Endothelial cell of umbilical vein (primary cell): ENCODE data around the gene HEATR5B. TPM values are rescaled to one million over a fixed set of nuclear protein-coding genes. Genes with fewer than 3 reads are reported as not detected.

Source experiments
- BruUV-seq: library from RNA; stranded (reverse); fragments of 400-500 nt; replicated peaks from 2 replicates; lab custom pipeline; 2021; lab: Mats Ljungman, UMichigan
- CTCF ChIA-PET: fragments of 300-600, 350-600 bp; sonication (Branson Sonifier 250); formaldehyde crosslinking; loops from one replicate; lab custom pipeline; 2021; ENCODE audit warnings: antibody characterized with exemption, inconsistent platforms; lab: Charles Lee
- POLR2A ChIA-PET: fragments of 300-600, 350-600 bp; sonication (Branson Sonifier 250); formaldehyde crosslinking; loops from one replicate; lab custom pipeline; 2021; ENCODE audit warnings: antibody characterized with exemption, inconsistent platforms; lab: Charles Lee
- DNase-seq: peaks from one replicate; pipeline ENCODE4 v3.0.0-alpha.2; 2011; ENCODE audit warnings: low read depth, low spot score
- FAIRE-seq: peaks from 2 replicates; lab custom pipeline; 2011; peaks lifted over from hg19 to GRCh38; lab: Jason Lieb, UNC
- H2AFZ ChIP-seq: 2 replicates; pipeline ENCODE4 v1.6.0; 2012; ENCODE audit warnings: low read depth, low read length, control low read depth, inconsistent platforms
- H3K27ac ChIP-seq: 2 replicates; pipeline ENCODE4 v1.5.1; 2011; ENCODE audit warnings: low read depth, mild to moderate bottlenecking, control low read depth, low read length, moderate library complexity; ENCODE audit not compliant: insufficient read depth
- H3K27me3 ChIP-seq, 2 experiments: 2 replicates each; pipeline versions ENCODE4 v1.6.0 to v1.6.1; 2011; ENCODE audit warnings: low read length in 2 of 2, mixed read lengths in 1 of 2; ENCODE audit not compliant: control insufficient read depth in 2 of 2, insufficient read depth in 2 of 2
- H3K36me3 ChIP-seq, 2 experiments: 2 replicates in 1 of 2; 3 replicates in 1 of 2; pipeline ENCODE4 v1.5.1; 2011; ENCODE audit warnings: low read length in 2 of 2, mild to moderate bottlenecking in 1 of 2, moderate library complexity in 1 of 2; ENCODE audit not compliant: control insufficient read depth in 2 of 2, insufficient read depth in 2 of 2; ENCODE audit errors: extremely low read depth in 1 of 2
- H3K4me1 ChIP-seq: 3 replicates; pipeline ENCODE4 v1.5.1; 2011; ENCODE audit warnings: mild to moderate bottlenecking, low read length; ENCODE audit not compliant: control insufficient read depth, insufficient read depth; ENCODE audit errors: extremely low read depth
- H3K4me2 ChIP-seq: 2 replicates; pipeline ENCODE4 v1.6.1; 2011; ENCODE audit warnings: low read length, control low read depth, mixed read lengths; ENCODE audit not compliant: insufficient read depth
- H3K4me3 ChIP-seq, 3 experiments: fragments of 200-600 bp in 1 of 3; sonication (generic), shearing (Covaris generic) in 1 of 3; replicated peaks in 1 of 3; 2 replicates each; pipeline ENCODE4 v1.5.1; 2011 to 2016; ENCODE audit warnings: control low read depth in 3 of 3, low read length in 3 of 3, mild to moderate bottlenecking in 2 of 3, inconsistent platforms in 1 of 3, low read depth in 1 of 3, moderate library complexity in 1 of 3; ENCODE audit not compliant: insufficient read depth in 1 of 3
- H3K79me2 ChIP-seq: 2 replicates; pipeline ENCODE4 v1.6.0; 2012; ENCODE audit warnings: low read length, inconsistent platforms; ENCODE audit not compliant: control insufficient read depth, insufficient read depth
- H3K9ac ChIP-seq: replicated peaks from 2 replicates; pipeline ENCODE3; 2011; ENCODE audit warnings: low read length, control low read depth; ENCODE audit not compliant: insufficient read depth; ENCODE audit errors: extremely low read depth
- H3K9me1 ChIP-seq: replicated peaks from 3 replicates; pipeline ENCODE4 v1.6.0; 2011; ENCODE audit warnings: mild to moderate bottlenecking, low read length; ENCODE audit not compliant: control insufficient read depth, insufficient read depth; ENCODE audit errors: extremely low read depth
- H3K9me3 ChIP-seq: replicated peaks from 2 replicates; pipeline ENCODE4 v1.5.1; 2012; ENCODE audit warnings: low read length, inconsistent platforms; ENCODE audit not compliant: control insufficient read depth, insufficient read depth
- H4K20me1 ChIP-seq: replicated peaks from 2 replicates; pipeline ENCODE3; 2011; ENCODE audit warnings: mild to moderate bottlenecking, low read length; ENCODE audit not compliant: control insufficient read depth, insufficient read depth; ENCODE audit errors: extremely low read depth
- CTCF ChIP-seq, 2 donors: IDR thresholded peaks; 1 replicate in 1 of 2; 2 replicates in 1 of 2; pipeline ENCODE4 v1.5.1; 2011; ENCODE audit warnings: low read length in 2 of 2, mild to moderate bottlenecking in 2 of 2, moderate library complexity in 2 of 2, control low read depth in 1 of 2, inconsistent platforms in 1 of 2, low read depth in 1 of 2; ENCODE audit not compliant: insufficient read depth in 1 of 2; ENCODE audit errors: extremely low read depth in 1 of 2
- EZH2 ChIP-seq: IDR thresholded peaks from 2 replicates; pipeline ENCODE4 v1.6.1; 2012; ENCODE audit warnings: borderline replicate concordance, low read depth, mild to moderate bottlenecking, moderate library complexity, low read length, inconsistent platforms; ENCODE audit not compliant: severe bottlenecking
- FOS ChIP-seq: IDR thresholded peaks from 2 replicates; pipeline ENCODE4 v1.6.1; 2011; ENCODE audit warnings: mild to moderate bottlenecking, low read length, moderate library complexity, borderline replicate concordance; ENCODE audit not compliant: insufficient read depth
- GATA2 ChIP-seq: IDR thresholded peaks from 2 replicates; pipeline ENCODE4 v1.7.0; 2011; ENCODE audit warnings: low read depth, mild to moderate bottlenecking, moderate library complexity, mixed read lengths, low read length; ENCODE audit not compliant: insufficient read length, insufficient read depth
- JUN ChIP-seq: IDR thresholded peaks from 2 replicates; pipeline ENCODE4 v1.6.1; 2011; ENCODE audit warnings: borderline replicate concordance, low read depth; ENCODE audit not compliant: insufficient read length, insufficient read depth
- MYC ChIP-seq: IDR thresholded peaks from one replicate; pipeline ENCODE4 v1.6.1; 2011; ENCODE audit warnings: mild to moderate bottlenecking, low read depth, low read length
- POLR2A ChIP-seq: IDR thresholded peaks from 2 replicates; pipeline ENCODE4 v1.6.1; 2012; ENCODE audit warnings: low read depth, mild to moderate bottlenecking, control low read depth, low read length
- POLR2AphosphoS5 ChIP-seq: IDR thresholded peaks from 2 replicates; pipeline ENCODE4 v1.6.1; 2012; ENCODE audit warnings: low read depth, mild to moderate bottlenecking, control low read depth, low read length, moderate library complexity; ENCODE audit not compliant: insufficient read depth
- dilution Hi-C: fragments of 300-500 bp; cut with MboI; formaldehyde crosslinking; loops from one replicate; pipeline ENCODE4 v1.15.0; 2019; ENCODE audit warnings: low sequenced_read_pairs; ENCODE audit not compliant: extremely low pct_ligation_motif_present
- intact Hi-C: fragments of 100-400 bp; cut with micrococcal nuclease; formaldehyde crosslinking; loops from one replicate; pipeline ENCODE4 v1.10.0; 2022
- polyA plus RNA-seq, 4 experiments: library from polyadenylated mRNA; depleted of rRNA in 3 of 4; stranded (reverse) in 3 of 4; unstranded in 1 of 4; fragments of >200 nt; gene quantifications; 2 replicates each; pipeline versions ENCODE4 v1.2.1 to v1.2.3, GENCODE V29; 2011 to 2012; ENCODE audit warnings: missing spikeins in 1 of 4
- total RNA-seq: library from RNA; stranded (reverse); gene quantifications from 2 replicates; pipeline ENCODE4 v1.2.3, GENCODE V29; 2021
- TF ChIP-seq, protein P1 (sequence below): IDR thresholded peaks from 2 replicates; pipeline ENCODE4 v1.6.1; 2011; ENCODE audit not compliant: insufficient read depth, insufficient read length

The HEATR5B gene
- total and polyA plus RNA-seq, 2 donors (not counting 3 experiments of a cell fraction or from before 2014, with no cell fraction given), result 16.1 to 22.5 TPM

DNA sequence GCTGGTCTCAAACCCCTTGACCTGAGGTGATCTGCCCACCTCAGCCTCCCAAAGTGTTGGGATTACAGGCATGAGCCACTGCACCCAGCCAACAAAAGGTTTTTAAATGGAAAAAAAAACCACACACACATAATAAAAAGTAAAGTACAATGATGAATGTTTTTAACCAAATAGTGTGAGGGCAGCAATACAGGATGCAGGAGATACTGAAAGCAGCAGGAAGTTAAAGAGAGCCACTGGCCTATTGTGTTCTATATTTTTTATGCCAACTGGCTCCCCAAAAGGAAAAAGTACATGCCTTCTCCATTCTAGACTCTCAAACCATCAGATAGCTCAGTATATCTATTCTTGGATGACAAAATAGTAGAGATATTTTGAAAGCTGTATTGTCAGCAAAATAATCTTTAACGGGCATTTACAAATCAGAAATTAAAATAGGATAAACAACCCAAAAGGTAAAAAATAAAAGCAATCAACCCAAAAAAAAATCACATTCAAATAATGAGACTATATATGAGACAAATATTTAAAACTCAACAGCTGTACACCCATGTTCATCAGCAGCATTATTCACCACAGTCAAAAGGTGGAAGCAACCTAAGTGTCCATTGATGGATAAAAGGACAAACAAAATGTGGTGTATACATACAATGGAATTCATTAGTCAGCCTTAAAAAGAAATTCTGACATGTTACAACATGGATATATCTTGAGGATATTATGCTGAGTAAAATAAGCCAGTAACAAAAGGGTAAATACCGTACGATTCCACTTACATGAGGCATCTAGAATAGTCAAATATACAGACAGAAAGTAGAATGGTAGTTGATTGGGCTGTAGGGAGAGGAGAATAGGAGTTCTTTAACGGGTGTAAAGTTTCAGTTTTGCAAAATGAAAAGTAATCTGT is 26.4 kb upstream of the HEATR5B start:
- H3K36me3 ChIP-seq, result peaks cover 6 to 8% of the 10 kb centered on the region in 2 experiments
- H3K4me2 ChIP-seq, result no peak overlapping the region
- no TSS peak for BruUV-seq
- H3K27me3 ChIP-seq, result no peaks in the 10 kb centered on the region
- ChIA-PET CTCF (no interaction called here), POLR2A (no interaction called here)
- H3K79me2 ChIP-seq, result no peaks in the 10 kb centered on the region
- TF ChIP-seq EZH2, result no peak
- no peak for TF ChIP-seq POLR2AphosphoS5
- TF ChIP-seq POLR2A, result no peak
- TF ChIP-seq FOS, result no peak
- TF ChIP-seq JUN, result no peak
- TF ChIP-seq CTCF (IDR thresholded peaks at IDR 0.05; ENCODE audit: extremely low read depth in 1 of 2, insufficient read depth in 1 of 2, low read depth in 1 of 2, low read length in 2 of 2), result no peak
- TF ChIP-seq MYC, result no peak
- TF ChIP-seq, protein P1, sequence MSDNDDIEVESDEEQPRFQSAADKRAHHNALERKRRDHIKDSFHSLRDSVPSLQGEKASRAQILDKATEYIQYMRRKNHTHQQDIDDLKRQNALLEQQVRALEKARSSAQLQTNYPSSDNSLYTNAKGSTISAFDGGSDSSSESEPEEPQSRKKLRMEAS, result no peak
- no peak for TF ChIP-seq GATA2
- peak; percentile 9 for DNase-seq
- intact Hi-C loops, result no loop called here
- H3K9me3 ChIP-seq, result no peaks in the 10 kb centered on the region
- dilution Hi-C loops, result no loop called here
- no peaks in the 10 kb centered on the region for H4K20me1 ChIP-seq
- no peak overlapping the region for H3K27ac ChIP-seq
- peak; percentile 21 for FAIRE-seq
- H3K9ac ChIP-seq, result no peak overlapping the region
- H2AFZ ChIP-seq, result no peak overlapping the region
- no peaks in the 10 kb centered on the region for H3K9me1 ChIP-seq
- no peaks in the 10 kb centered on the region for H3K4me1 ChIP-seq
- H3K4me3 ChIP-seq, result no peak overlapping the region
